GM12873 (cell line): Measurements from ENCODE around the gene HSFY2.
"Not testable (repeated sequence)": the region's sequence is repeated elsewhere in the genome, so short reads cannot be mapped to it uniquely, and the experiment has no call there.

Experiments
- TF ChIP-seq, protein P1 (sequence below): IDR thresholded peaks from 2 replicates; pipeline ENCODE4 v1.5.1; 2012; ENCODE audit warnings: low read depth, mild to moderate bottlenecking, moderate library complexity, low read length, control low read depth; ENCODE audit not compliant: insufficient read depth; ENCODE audit errors: missing control alignments

The HSFY2 gene

DNA sequence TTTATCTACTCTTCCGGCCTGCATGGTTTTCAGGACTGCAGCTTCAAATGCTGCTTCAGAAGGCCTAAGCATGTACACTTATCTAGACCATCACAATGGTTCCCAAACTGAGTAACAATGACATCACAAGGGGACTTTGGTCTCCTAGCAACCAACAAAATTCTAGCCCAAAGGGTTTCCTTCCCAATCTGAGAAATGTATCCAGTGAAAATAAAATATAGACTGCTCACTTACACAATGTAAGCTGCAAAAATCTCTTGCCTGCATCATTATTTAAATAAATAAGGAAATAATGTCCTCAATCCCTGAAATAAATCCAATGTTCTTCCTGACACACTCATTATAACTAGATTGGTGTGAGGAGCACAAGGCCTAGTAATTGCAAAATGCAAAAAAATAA lies at the start of gene HSFY2:
Gene HSFY2 (minus strand): TSS at position 101 of the 400 bp plus-strand sequence. CDS start 117 bp downstream, outside the sequence.
- TF ChIP-seq, protein P1, sequence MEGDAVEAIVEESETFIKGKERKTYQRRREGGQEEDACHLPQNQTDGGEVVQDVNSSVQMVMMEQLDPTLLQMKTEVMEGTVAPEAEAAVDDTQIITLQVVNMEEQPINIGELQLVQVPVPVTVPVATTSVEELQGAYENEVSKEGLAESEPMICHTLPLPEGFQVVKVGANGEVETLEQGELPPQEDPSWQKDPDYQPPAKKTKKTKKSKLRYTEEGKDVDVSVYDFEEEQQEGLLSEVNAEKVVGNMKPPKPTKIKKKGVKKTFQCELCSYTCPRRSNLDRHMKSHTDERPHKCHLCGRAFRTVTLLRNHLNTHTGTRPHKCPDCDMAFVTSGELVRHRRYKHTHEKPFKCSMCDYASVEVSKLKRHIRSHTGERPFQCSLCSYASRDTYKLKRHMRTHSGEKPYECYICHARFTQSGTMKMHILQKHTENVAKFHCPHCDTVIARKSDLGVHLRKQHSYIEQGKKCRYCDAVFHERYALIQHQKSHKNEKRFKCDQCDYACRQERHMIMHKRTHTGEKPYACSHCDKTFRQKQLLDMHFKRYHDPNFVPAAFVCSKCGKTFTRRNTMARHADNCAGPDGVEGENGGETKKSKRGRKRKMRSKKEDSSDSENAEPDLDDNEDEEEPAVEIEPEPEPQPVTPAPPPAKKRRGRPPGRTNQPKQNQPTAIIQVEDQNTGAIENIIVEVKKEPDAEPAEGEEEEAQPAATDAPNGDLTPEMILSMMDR = not testable (repeated sequence)
